GM12874 (cell line): ENCODE results near the gene CCL17.

Source experiments
- TF ChIP-seq, protein P1 (sequence below): IDR thresholded peaks from 2 replicates; pipeline ENCODE4 v1.5.1; 2011; ENCODE audit warnings: low read depth, mild to moderate bottlenecking, control low read depth, low read length, moderate library complexity; ENCODE audit not compliant: insufficient read depth

CCL17 gene

DNA sequence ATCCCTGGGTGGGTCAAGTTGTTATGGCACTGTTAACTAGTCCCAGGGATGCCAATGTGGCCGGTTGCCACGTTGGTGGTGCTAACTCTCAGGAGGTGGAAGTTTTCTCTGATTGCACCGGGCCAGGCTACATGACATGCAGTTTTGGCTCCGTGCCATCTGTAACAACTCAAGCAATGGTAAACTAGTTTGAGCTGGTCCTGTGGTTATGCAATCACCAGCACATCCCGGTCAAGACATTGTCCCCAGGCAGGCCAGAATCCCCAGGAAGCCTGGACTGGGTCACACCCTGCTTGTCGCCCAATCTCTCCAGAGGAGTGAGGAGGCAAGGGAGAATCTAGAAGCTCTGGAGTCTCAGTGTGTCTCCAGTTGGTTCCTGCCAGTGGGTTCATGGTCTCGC lies 10.1 kb upstream of the CCL17 start:
- TF ChIP-seq, protein P1, sequence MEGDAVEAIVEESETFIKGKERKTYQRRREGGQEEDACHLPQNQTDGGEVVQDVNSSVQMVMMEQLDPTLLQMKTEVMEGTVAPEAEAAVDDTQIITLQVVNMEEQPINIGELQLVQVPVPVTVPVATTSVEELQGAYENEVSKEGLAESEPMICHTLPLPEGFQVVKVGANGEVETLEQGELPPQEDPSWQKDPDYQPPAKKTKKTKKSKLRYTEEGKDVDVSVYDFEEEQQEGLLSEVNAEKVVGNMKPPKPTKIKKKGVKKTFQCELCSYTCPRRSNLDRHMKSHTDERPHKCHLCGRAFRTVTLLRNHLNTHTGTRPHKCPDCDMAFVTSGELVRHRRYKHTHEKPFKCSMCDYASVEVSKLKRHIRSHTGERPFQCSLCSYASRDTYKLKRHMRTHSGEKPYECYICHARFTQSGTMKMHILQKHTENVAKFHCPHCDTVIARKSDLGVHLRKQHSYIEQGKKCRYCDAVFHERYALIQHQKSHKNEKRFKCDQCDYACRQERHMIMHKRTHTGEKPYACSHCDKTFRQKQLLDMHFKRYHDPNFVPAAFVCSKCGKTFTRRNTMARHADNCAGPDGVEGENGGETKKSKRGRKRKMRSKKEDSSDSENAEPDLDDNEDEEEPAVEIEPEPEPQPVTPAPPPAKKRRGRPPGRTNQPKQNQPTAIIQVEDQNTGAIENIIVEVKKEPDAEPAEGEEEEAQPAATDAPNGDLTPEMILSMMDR = no peak

DNA sequence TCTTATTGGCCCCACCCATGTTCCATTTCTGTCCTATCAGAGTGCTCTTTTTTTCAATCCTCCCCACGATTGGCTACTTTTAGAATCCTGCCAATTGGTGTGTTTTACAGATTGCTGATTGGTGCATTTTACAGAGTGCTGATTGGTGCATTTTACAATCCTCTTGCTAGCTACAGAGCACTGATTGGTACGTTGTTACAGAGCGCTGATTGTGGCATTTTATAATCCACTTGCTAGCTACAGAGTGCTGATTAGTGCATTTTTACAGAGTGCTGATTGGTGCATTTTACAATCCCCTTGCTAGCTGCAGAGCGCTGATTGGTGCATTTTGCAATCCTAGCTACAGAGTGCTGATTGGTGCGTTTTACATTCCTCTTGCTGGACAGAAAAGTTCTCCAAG lies 9.5 kb upstream of the CCL17 start:
- TF ChIP-seq, protein P1 = no peak

DNA sequence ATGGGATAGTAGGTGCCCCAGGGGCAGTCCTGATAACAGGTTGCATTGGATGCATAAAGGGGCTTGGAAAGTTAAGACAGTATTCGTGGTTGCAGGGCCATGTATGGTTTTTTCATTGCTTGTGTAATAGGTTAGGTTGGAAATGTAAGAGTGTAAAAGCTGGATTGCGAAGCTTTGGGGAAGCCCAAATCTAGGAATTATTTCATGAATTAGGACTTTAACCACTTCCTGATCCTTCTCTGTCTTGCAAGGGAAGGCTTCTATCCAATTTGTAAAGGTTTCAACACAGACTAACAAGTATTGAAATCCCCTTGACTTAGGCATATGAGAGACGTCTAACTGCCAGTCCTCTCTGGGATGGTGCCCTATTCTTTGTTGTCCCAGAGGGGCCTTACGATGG lies 7.8 kb upstream of the CCL17 start:
- TF ChIP-seq, protein P1 = no peak

DNA sequence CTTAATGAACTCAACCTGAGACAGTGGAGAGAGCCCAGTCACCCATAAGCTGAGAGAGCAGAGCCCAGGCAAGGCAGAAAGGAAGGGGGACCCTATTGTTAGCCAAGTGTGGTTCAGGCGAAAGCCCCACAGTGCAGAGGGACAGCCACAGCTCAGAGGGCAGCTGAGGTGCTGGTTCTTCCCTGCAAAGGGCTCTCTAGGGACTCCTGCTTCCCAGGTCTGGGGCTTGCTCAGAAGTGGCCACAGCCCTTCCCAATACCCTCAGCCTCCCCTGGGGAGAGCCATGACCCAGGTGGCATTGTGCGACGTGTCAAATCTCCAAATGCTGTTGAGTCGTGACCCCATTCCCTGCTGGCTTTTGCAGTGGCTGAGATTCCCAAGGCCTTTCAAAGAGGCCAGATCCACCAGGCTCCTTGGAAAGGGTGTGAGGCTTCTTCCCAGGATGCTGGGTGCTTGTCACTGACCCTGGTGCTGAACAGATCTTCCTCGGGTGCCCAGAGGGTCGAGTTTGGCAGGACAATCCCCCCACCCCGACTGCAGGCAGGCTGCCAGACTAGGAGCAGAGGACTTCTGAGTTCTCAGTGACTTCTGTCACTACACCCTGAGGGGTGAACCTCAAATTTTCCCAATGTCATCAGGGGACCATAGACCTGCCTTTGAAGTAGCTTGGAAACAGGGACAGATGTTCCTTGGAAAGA lies 2.5 kb upstream of the CCL17 start:
- TF ChIP-seq, protein P1 = no peak

DNA sequence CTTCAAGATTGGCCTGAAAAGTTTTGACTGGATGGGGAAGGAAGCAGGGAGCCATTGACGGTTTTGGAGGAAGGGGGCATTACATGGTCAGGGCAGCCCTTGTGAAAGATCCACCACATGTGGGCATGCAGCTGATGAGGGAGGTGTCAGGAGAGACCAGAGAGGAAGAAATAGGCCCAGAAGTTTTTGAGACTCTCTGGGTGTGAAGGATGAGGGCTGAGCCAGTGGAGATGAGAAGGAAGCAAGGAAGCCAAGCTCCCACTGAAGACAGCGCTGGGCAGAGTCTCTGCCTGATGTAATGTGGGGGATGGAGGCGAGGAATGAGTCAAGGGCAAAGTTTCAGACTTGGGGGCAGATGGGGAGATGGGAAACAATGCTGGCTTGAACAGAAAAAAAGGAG lies 530 bp downstream of the CCL17 start:
- TF ChIP-seq, protein P1 = no peak

DNA sequence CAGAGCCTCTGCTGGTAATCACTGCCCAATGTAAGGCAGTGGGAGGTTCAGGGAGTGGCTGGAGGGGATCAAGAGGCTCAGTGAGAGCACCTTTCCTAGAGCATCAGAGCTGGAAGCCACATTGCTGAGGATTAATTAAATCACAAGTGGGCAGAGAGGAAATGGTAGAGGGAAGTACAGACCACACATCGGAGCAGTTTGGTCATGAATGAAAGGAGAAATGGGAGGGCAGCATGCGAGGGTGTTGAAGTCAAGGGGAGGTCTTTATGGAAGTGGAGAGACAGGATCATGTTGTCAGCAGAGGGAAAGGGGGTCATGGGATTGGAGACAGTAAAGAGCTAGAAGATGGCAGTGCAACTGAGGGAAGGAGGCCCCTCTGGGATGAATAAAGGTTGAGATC lies 2.3 kb downstream of the CCL17 start:
- TF ChIP-seq, protein P1 = no peak

DNA sequence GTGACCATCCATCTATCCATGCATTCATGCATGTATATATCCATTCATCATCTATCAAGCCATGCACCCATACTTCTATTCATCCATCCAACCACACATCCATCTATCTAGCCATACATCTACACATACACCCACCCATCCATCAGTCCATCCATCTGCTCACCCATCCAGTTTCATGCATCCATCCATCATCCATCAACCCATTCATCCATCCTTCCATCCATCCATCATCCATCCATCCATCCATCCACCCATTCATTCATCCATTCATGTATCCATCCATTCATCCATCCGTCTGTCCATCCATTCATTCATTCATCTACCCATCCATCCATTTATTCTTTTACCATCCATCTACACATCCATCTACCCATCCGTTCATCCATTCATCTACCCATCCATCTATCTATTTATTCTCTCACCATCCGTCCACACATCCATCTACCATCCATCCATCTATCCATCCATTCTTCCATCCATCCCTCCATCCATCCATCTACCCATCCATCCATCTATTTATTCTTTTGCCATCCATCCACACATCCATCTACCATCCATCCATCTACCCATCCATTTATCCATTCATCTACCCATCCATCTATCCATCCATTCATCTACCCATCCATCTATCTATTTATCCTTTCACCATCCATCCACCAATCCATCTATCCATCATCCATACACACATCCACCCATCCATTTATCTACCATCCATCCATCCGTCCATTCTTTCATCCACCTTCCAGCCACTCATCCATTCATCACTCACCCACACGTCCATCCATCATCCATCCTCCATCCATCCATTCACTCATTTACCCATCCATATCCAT lies 3.2 kb downstream of the CCL17 start:
- TF ChIP-seq, protein P1 = no peak
